HEK293 (cell line): ENCODE results near the gene GRM5.

Source experiments
- CTCF ChIA-PET: fragments of 350-600 bp; formaldehyde crosslinking; extraction: SDS; loops from one replicate; lab custom pipeline; 2021; ENCODE audit warnings: antibody characterized with exemption; lab: Yijun Ruan, JAX
- POLR2A ChIA-PET: fragments of 300-600 bp; formaldehyde crosslinking; extraction: SDS; loops from one replicate; lab custom pipeline; 2020; ENCODE audit warnings: antibody characterized with exemption, inconsistent platforms; lab: Yijun Ruan, JAX
- H3K27ac ChIP-seq: fragments of 200-500 bp; sonication (Bioruptor generic); 2 replicates; pipeline ENCODE4 v1.5.1; 2014; ENCODE audit warnings: low read depth, low read length, control low read depth, inconsistent platforms; ENCODE audit errors: extremely low read depth
- H3K36me3 ChIP-seq, 2 experiments: fragments of 200-500 bp in 1 of 2; sonication (Bioruptor generic) in 1 of 2; 1 replicate in 1 of 2; 2 replicates in 1 of 2; pipeline ENCODE4 v1.5.1; 2014 to 2017; ENCODE audit warnings: inconsistent platforms in 2 of 2, low read length in 2 of 2; ENCODE audit not compliant: control insufficient read depth in 2 of 2, insufficient read depth in 1 of 2
- H3K4me1 ChIP-seq: fragments of 200-500 bp; sonication (Bioruptor generic); 2 replicates; pipeline ENCODE4 v1.5.1; 2014; ENCODE audit warnings: mild to moderate bottlenecking, low read length, inconsistent platforms; ENCODE audit not compliant: control insufficient read depth, insufficient read depth
- H3K4me3 ChIP-seq: 2 replicates; pipeline ENCODE4 v1.5.1; 2011; ENCODE audit warnings: low read depth, mild to moderate bottlenecking, control low read depth, low read length, moderate library complexity
- H3K9me3 ChIP-seq: fragments of 200-500 bp; sonication (Bioruptor generic); 2 replicates; pipeline ENCODE4 v1.5.1; 2014; ENCODE audit warnings: low read depth, low read length, inconsistent platforms; ENCODE audit not compliant: control insufficient read depth, insufficient read depth
- AEBP2 ChIP-seq: fragments of 450-650 bp; formaldehyde crosslinking; IDR thresholded peaks from 2 replicates; pipeline ENCODE4 v1.5.1; 2016; ENCODE audit warnings: missing biosample characterization, missing genetic modification characterization, borderline replicate concordance
- PRDM2 ChIP-seq: fragments of 450-650 bp; formaldehyde crosslinking; IDR thresholded peaks from 2 replicates; pipeline ENCODE4 v1.5.1; 2016; ENCODE audit warnings: missing biosample characterization, missing genetic modification characterization, borderline replicate concordance
- TRIM28 ChIP-seq: IDR thresholded peaks from 2 replicates; pipeline ENCODE4 v1.6.1; 2011; ENCODE audit warnings: low read length, control low read depth, borderline replicate concordance
- ZBTB20 ChIP-seq: fragments of 450-650 bp; formaldehyde crosslinking; IDR thresholded peaks from 2 replicates; pipeline ENCODE4 v1.5.1; 2016; ENCODE audit warnings: missing biosample characterization, missing genetic modification characterization
- ZBTB49 ChIP-seq: fragments of 450-650 bp; formaldehyde crosslinking; IDR thresholded peaks from 2 replicates; pipeline ENCODE4 v1.5.1; 2016; ENCODE audit warnings: missing biosample characterization, missing genetic modification characterization, low read depth
- ZFHX2 ChIP-seq: fragments of 450-650 bp; formaldehyde crosslinking; conservative IDR thresholded peaks from 2 replicates; pipeline ENCODE4 v1.5.1; 2016; ENCODE audit warnings: missing biosample characterization, missing genetic modification characterization
- ZFP3 ChIP-seq: fragments of 450-650 bp; formaldehyde crosslinking; IDR thresholded peaks from 2 replicates; pipeline ENCODE4 v1.5.1; 2016; ENCODE audit warnings: low read depth, missing biosample characterization, missing genetic modification characterization
- ZNF202 ChIP-seq: fragments of 450-650 bp; formaldehyde crosslinking; IDR thresholded peaks from 2 replicates; pipeline ENCODE4 v1.5.1; 2016; ENCODE audit warnings: missing biosample characterization, missing genetic modification characterization, borderline replicate concordance
- ZNF24 ChIP-seq: fragments of 450-650 bp; formaldehyde crosslinking; IDR thresholded peaks from 2 replicates; pipeline ENCODE4 v1.5.1; 2016; ENCODE audit warnings: missing biosample characterization, missing genetic modification characterization
- ZNF280D ChIP-seq: fragments of 450-650 bp; formaldehyde crosslinking; IDR thresholded peaks from 2 replicates; pipeline ENCODE4 v1.5.1; 2016; ENCODE audit warnings: missing biosample characterization, missing genetic modification characterization
- ZNF391 ChIP-seq: fragments of 450-650 bp; formaldehyde crosslinking; IDR thresholded peaks from 2 replicates; pipeline ENCODE4 v1.5.1; 2016; ENCODE audit warnings: low read depth, missing biosample characterization, missing genetic modification characterization, borderline replicate concordance
- ZNF560 ChIP-seq: fragments of 450-650 bp; formaldehyde crosslinking; IDR thresholded peaks from 2 replicates; pipeline ENCODE4 v1.5.1; 2017; ENCODE audit warnings: missing biosample characterization, missing genetic modification characterization, borderline replicate concordance
- ZNF585B ChIP-seq: fragments of 450-650 bp; formaldehyde crosslinking; IDR thresholded peaks from 2 replicates; pipeline ENCODE4 v1.5.1; 2016; ENCODE audit warnings: missing biosample characterization, missing genetic modification characterization
- ZNF792 ChIP-seq: fragments of 450-650 bp; formaldehyde crosslinking; IDR thresholded peaks from 2 replicates; pipeline ENCODE4 v1.5.1; 2016; ENCODE audit warnings: missing biosample characterization, missing genetic modification characterization
- TF ChIP-seq, protein P1 (sequence below): fragments of 450-650 bp; formaldehyde crosslinking; conservative IDR thresholded peaks from 2 replicates; pipeline ENCODE4 v1.5.1; 2016; ENCODE audit warnings: low read depth, missing biosample characterization, missing genetic modification characterization
- TF ChIP-seq, protein P2 (sequence below): fragments of 450-650 bp; formaldehyde crosslinking; IDR thresholded peaks from 2 replicates; pipeline ENCODE4 v1.5.1; 2017; ENCODE audit warnings: missing biosample characterization, missing genetic modification characterization

The GRM5 gene

DNA sequence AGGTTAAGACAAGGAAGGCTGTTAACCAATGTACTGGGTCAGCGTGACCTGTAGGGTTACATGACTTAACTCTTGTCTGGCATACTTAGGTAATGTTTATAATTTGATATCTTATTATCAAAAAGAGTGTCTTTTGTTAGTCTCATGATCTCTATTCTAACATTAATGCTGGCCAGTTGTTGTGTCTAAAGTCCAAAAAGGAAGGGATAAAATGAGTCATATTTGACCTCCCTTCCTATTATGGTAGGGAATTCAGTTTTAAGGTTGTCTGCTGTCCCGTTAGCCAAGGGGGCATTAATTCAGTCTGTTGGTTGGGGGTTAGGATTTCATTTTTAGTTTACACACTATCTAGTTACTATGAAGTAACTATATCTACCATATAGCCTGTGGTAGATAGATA, 364.0 kb downstream of the GRM5 start (continued):
- TF ChIP-seq AEBP2 (tag by site-specific recombination) (no peak), PRDM2 (tag by site-specific recombination) (no peak), ZNF24 (no peak), ZFP3 (tag by site-specific recombination) (no peak), ZBTB20 (tag by site-specific recombination) (no peak), ZNF792 (no peak)
- TF ChIP-seq, protein P1, sequence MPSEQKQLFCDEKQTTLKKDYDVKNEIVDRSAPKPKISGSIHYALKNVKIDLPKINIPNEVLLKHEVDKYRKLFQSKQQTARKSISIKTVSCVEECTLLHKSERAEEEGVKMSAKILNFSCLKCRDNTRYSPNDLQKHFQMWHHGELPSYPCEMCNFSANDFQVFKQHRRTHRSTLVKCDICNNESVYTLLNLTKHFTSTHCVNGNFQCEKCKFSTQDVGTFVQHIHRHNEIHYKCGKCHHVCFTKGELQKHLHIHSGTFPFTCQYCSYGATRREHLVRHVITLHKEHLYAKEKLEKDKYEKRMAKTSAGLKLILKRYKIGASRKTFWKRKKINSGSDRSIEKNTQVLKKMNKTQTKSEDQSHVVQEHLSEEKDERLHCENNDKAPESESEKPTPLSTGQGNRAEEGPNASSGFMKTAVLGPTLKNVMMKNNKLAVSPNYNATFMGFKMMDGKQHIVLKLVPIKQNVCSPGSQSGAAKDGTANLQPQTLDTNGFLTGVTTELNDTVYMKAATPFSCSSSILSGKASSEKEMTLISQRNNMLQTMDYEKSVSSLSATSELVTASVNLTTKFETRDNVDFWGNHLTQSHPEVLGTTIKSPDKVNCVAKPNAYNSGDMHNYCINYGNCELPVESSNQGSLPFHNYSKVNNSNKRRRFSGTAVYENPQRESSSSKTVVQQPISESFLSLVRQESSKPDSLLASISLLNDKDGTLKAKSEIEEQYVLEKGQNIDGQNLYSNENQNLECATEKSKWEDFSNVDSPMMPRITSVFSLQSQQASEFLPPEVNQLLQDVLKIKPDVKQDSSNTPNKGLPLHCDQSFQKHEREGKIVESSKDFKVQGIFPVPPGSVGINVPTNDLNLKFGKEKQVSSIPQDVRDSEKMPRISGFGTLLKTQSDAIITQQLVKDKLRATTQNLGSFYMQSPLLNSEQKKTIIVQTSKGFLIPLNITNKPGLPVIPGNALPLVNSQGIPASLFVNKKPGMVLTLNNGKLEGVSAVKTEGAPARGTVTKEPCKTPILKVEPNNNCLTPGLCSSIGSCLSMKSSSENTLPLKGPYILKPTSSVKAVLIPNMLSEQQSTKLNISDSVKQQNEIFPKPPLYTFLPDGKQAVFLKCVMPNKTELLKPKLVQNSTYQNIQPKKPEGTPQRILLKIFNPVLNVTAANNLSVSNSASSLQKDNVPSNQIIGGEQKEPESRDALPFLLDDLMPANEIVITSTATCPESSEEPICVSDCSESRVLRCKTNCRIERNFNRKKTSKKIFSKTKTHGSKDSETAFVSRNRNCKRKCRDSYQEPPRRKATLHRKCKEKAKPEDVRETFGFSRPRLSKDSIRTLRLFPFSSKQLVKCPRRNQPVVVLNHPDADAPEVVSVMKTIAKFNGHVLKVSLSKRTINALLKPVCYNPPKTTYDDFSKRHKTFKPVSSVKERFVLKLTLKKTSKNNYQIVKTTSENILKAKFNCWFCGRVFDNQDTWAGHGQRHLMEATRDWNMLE: no peak

DNA sequence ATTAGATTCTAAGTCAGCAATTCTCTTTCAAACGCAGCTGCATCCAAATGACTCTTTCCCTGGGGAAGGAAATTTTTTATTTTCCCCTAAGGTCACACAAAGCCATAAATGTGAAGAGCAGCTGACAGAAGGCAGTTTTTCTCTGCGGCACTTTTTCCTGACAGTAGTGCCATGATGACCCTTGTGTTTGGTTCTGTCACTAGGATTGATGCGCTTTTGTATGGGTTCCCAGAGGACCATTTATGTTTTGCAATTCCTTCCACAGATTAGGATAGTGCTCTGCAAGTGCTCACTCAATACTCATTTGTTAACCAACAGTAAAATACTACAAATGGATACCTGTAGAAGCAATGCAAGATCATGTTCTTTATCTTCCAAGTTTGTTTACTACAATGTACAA, 368.6 kb downstream of the GRM5 start:
- POLR2A ChIA-PET: no interaction called here
- no peak overlapping the region for H3K27ac ChIP-seq
- no peaks in the 10 kb centered on the region for H3K36me3 ChIP-seq
- no peaks in the 10 kb centered on the region for H3K4me1 ChIP-seq
- CTCF ChIA-PET: no interaction called here
- H3K9me3 ChIP-seq: no peaks in the 10 kb centered on the region
- H3K4me3 ChIP-seq: no peak overlapping the region
- TF ChIP-seq ZNF391 (tag by site-specific recombination) (no peak), ZFHX2 (tag by site-specific recombination) (no peak), ZBTB49 (tag by site-specific recombination) (no peak), ZNF585B (tag by site-specific recombination) (no peak), ZNF202 (no peak), ZNF560 (no peak), TRIM28 (no peak), ZNF280D (tag by site-specific recombination) (no peak)
- TF ChIP-seq, protein P2, sequence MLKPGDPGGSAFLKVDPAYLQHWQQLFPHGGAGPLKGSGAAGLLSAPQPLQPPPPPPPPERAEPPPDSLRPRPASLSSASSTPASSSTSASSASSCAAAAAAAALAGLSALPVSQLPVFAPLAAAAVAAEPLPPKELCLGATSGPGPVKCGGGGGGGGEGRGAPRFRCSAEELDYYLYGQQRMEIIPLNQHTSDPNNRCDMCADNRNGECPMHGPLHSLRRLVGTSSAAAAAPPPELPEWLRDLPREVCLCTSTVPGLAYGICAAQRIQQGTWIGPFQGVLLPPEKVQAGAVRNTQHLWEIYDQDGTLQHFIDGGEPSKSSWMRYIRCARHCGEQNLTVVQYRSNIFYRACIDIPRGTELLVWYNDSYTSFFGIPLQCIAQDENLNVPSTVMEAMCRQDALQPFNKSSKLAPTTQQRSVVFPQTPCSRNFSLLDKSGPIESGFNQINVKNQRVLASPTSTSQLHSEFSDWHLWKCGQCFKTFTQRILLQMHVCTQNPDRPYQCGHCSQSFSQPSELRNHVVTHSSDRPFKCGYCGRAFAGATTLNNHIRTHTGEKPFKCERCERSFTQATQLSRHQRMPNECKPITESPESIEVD (tag by site-specific recombination): no peak
